NCI-H446 treated with DMSO at 0.1 percent for 48 hours (cell line): ENCODE measurements around the gene YKT6.
"Not testable (repeated sequence)": the region's sequence is repeated elsewhere in the genome, so short reads cannot be mapped to it uniquely, and the experiment has no call there.

Experiments
- DNase-seq: peaks from one replicate; lab custom pipeline; 2025; lab: John Stamatoyannopoulos, UW

The YKT6 gene

GRCh38 chr7:44172803-44173424, 27.9 kb upstream of the YKT6 start:
- DNase-seq: no peak

- no peak for DNase-seq
Observed at GRCh38 chr7:44173911-44174693, 26.7 kb upstream of the YKT6 start.

- DNase-seq: not testable (repeated sequence)
Observed at GRCh38 chr7:44174694-44174948, 26.2 kb upstream of the YKT6 start.

- DNase-seq: no peak
Observed at GRCh38 chr7:44175730-44176129, 25.0 kb upstream of the YKT6 start.

- DNase-seq: no peak
Observed at GRCh38 chr7:44176486-44176885, 24.3 kb upstream of the YKT6 start.

- DNase-seq: peak; percentile 62
Observed at GRCh38 chr7:44177570-44178131, 23.1 kb upstream of the YKT6 start.

GRCh38 chr7:44180631-44181030, 20.1 kb upstream of the YKT6 start:
- no peak for DNase-seq

GRCh38 chr7:44182827-44183226, 18.0 kb upstream of the YKT6 start:
- DNase-seq: no peak

GRCh38 chr7:44183386-44183785, 17.4 kb upstream of the YKT6 start:
- DNase-seq: no peak

- no peak for DNase-seq
Observed at GRCh38 chr7:44184206-44184872, 16.4 kb upstream of the YKT6 start.

- no peak for DNase-seq
Observed at GRCh38 chr7:44184873-44185446, 15.8 kb upstream of the YKT6 start.

- no peak for DNase-seq
Observed at GRCh38 chr7:44185729-44186128, 15.0 kb upstream of the YKT6 start.

GRCh38 chr7:44186736-44187135, 14.0 kb upstream of the YKT6 start:
- no peak for DNase-seq

GRCh38 chr7:44187636-44188416, 13.0 kb upstream of the YKT6 start:
- no peak for DNase-seq

GRCh38 chr7:44188480-44189225, 12.1 kb upstream of the YKT6 start:
- DNase-seq: no peak

GRCh38 chr7:44189286-44189992, 11.3 kb upstream of the YKT6 start, which contains the start of gene GCK:
Gene GCK (minus strand): TSS chr7:44189439. CDS start chr7:44188953, 486 bp downstream.
- DNase-seq: no peak

GRCh38 chr7:44189993-44190872, 10.5 kb upstream of the YKT6 start:
- no peak for DNase-seq

- DNase-seq: no peak
Observed at GRCh38 chr7:44191171-44191570, 9.6 kb upstream of the YKT6 start.

GRCh38 chr7:44193011-44193802, 7.6 kb upstream of the YKT6 start:
- DNase-seq: no peak
